Fibroblast of gingiva (primary cell): Measurements from ENCODE around the gene KRT5.
A peak's percentile ranks its signal among the peaks of the same experiment; 100 is the strongest.

Experiments
- DNase-seq: peaks from one replicate; pipeline ENCODE4 v3.0.0-alpha.2; 2011; ENCODE audit warnings: low read depth

Gene KRT5

GRCh38 chr12:52537101-52537500 lies 16.9 kb upstream of the KRT5 start:
- DNase-seq: no peak

GRCh38 chr12:52535574-52535973 lies 15.4 kb upstream of the KRT5 start:
- no peak for DNase-seq

GRCh38 chr12:52534482-52534881 lies 14.3 kb upstream of the KRT5 start:
- DNase-seq: no peak

GRCh38 chr12:52533686-52534470 lies 13.7 kb upstream of the KRT5 start:
- no peak for DNase-seq

- no peak for DNase-seq
Observed at GRCh38 chr12:52532636-52533035, 12.4 kb upstream of the KRT5 start.

GRCh38 chr12:52531566-52532300 lies 11.5 kb upstream of the KRT5 start:
- DNase-seq: no peak

- no peak for DNase-seq
Observed at GRCh38 chr12:52530905-52531304, 10.7 kb upstream of the KRT5 start.

- no peak for DNase-seq
Observed at GRCh38 chr12:52530366-52530765, 10.2 kb upstream of the KRT5 start.

GRCh38 chr12:52529846-52530245 lies 9.7 kb upstream of the KRT5 start:
- no peak for DNase-seq

GRCh38 chr12:52529417-52529816 lies 9.2 kb upstream of the KRT5 start:
- no peak for DNase-seq

GRCh38 chr12:52528641-52529143 lies 8.5 kb upstream of the KRT5 start:
- no peak for DNase-seq

- no peak for DNase-seq
Observed at GRCh38 chr12:52527121-52527800, 7.1 kb upstream of the KRT5 start.

- no peak for DNase-seq
Observed at GRCh38 chr12:52526511-52526951, 6.3 kb upstream of the KRT5 start.

GRCh38 chr12:52525661-52526499 lies 5.7 kb upstream of the KRT5 start:
- no peak for DNase-seq

- DNase-seq: no peak
Observed at GRCh38 chr12:52524898-52525591, 4.9 kb upstream of the KRT5 start.

- DNase-seq: no peak
Observed at GRCh38 chr12:52524241-52524897, 4.2 kb upstream of the KRT5 start.

- no peak for DNase-seq
Observed at GRCh38 chr12:52523824-52524223, 3.6 kb upstream of the KRT5 start.

- DNase-seq: peak; percentile 42
Observed at GRCh38 chr12:52522346-52523011, 2.3 kb upstream of the KRT5 start.

GRCh38 chr12:52521568-52522266 lies 1.5 kb upstream of the KRT5 start:
- no peak for DNase-seq
